CD4-positive, CD25-positive, alpha-beta regulatory T cell (primary cell): ENCODE measurements around the gene UQCC5. TPM values are rescaled to one million over a fixed set of nuclear protein-coding genes. Genes with fewer than 3 reads are reported as not detected.

Experiments
- ATAC-seq, 2 donors: fragments of 150-1000 bp; cut with Tn5 transposase; one replicate each; pipeline ENCODE4 v1.10.0; 2021; ENCODE audit warnings: low read depth in 2 of 2, moderate number of reproducible peaks in 2 of 2, moderate library complexity in 1 of 2
- DNase-seq, 3 donors: peaks; one replicate each; pipeline versions ENCODE4 v3.0.0 to v3.0.0-alpha.2; 2012 to 2022; ENCODE audit warnings: mixed read lengths in 1 of 3
- H3K27ac ChIP-seq: one replicate; pipeline ENCODE4 v1.7.0; 2013; ENCODE audit warnings: mild to moderate bottlenecking, low read length; ENCODE audit not compliant: insufficient read depth, poor library complexity, severe bottlenecking
- H3K27me3 ChIP-seq: one replicate; pipeline ENCODE4 v1.7.0; 2013; ENCODE audit warnings: low read length; ENCODE audit not compliant: control insufficient read depth, insufficient read depth
- H3K36me3 ChIP-seq: one replicate; pipeline ENCODE4 v1.7.0; 2013; ENCODE audit warnings: mild to moderate bottlenecking, low read length, moderate library complexity; ENCODE audit not compliant: control insufficient read depth, insufficient read depth
- H3K4me1 ChIP-seq: 2 replicates; pipeline ENCODE4 v1.7.0; 2013; ENCODE audit warnings: mild to moderate bottlenecking, low read length; ENCODE audit not compliant: insufficient read depth, control insufficient read depth, poor library complexity, severe bottlenecking
- H3K4me3 ChIP-seq: one replicate; pipeline ENCODE4 v1.7.0; 2013; ENCODE audit warnings: low read depth, mild to moderate bottlenecking, low read length, moderate library complexity
- H3K9me3 ChIP-seq, 2 experiments: 1 replicate in 1 of 2; 2 replicates in 1 of 2; pipeline ENCODE4 v1.7.0; 2013; ENCODE audit warnings: low read length in 2 of 2, mild to moderate bottlenecking in 1 of 2, moderate library complexity in 1 of 2; ENCODE audit not compliant: control insufficient read depth in 2 of 2
- H3K27ac Mint-ChIP-seq, 3 donors: one replicate each; pipeline ENCODE4 v1.8.0; 2020 to 2022; ENCODE audit warnings: mild to moderate bottlenecking in 3 of 3, mixed read lengths in 3 of 3, moderate library complexity in 2 of 3
- H3K27me3 Mint-ChIP-seq: one replicate; pipeline ENCODE4 v1.8.0; 2022; ENCODE audit warnings: mild to moderate bottlenecking, mixed read lengths
- H3K36me3 Mint-ChIP-seq: one replicate; pipeline ENCODE4 v1.8.0; 2020; ENCODE audit warnings: mixed read lengths
- H3K4me1 Mint-ChIP-seq, 4 donors: one replicate each; pipeline ENCODE4 v1.8.0; 2020 to 2022; ENCODE audit warnings: mixed read lengths in 4 of 4, mild to moderate bottlenecking in 1 of 4
- H3K4me3 Mint-ChIP-seq, 4 donors: one replicate each; pipeline ENCODE4 v1.8.0; 2020 to 2022; ENCODE audit warnings: mild to moderate bottlenecking in 4 of 4, mixed read lengths in 4 of 4, moderate library complexity in 3 of 4
- H3K9me3 Mint-ChIP-seq, 7 donors: one replicate each; pipeline ENCODE4 v1.8.0; 2020 to 2022; ENCODE audit warnings: mixed read lengths in 7 of 7, mild to moderate bottlenecking in 3 of 7, moderate library complexity in 2 of 7
- polyA plus RNA-seq, 4 donors: library from polyadenylated mRNA; unstranded; fragments of 300-500 nt; fragmentation: Illumina TruSeq; gene quantifications; one replicate each; pipeline ENCODE4 v1.2.3, GENCODE V29; 2021
- total RNA-seq: library from RNA; stranded (reverse); gene quantifications from one replicate; pipeline ENCODE4 v1.2.3, GENCODE V29; 2022

The UQCC5 gene
- total and polyA plus RNA-seq, 5 donors from 2014 or later = 4.5 to 27.9 (median 19.4) TPM

- Mint-ChIP-seq H3K9me3 (peaks cover 0 to 2% (median 0%) of the 10 kb centered on the region in 7 donors), H3K27ac (no peak overlapping the region), H3K4me3 (no peak overlapping the region), H3K36me3 (no peaks in the 10 kb centered on the region), H3K4me1 (peaks cover 0 to 3% (median 0%) of the 10 kb centered on the region in 4 donors), H3K27me3 (peaks cover 4% of the 10 kb centered on the region)
- ATAC-seq = peak; percentile 21 to 27
- Histone ChIP-seq H3K27me3 (no peaks in the 10 kb centered on the region), H3K36me3 (no peaks in the 10 kb centered on the region), H3K4me1 (no peaks in the 10 kb centered on the region), H3K9me3 (no peaks in the 10 kb centered on the region), H3K27ac (no peak overlapping the region), H3K4me3 (no peak overlapping the region)
- DNase-seq = no peak
Observed at GRCh38 chr3:52498137-52499054, 38.0 kb upstream of the UQCC5 start.

GRCh38 chr3:52501046-52501445, 35.4 kb upstream of the UQCC5 start:
- Histone ChIP-seq H3K9me3 (no peaks in the 10 kb centered on the region), H3K27ac (no peak overlapping the region), H3K4me1 (no peaks in the 10 kb centered on the region), H3K27me3 (no peaks in the 10 kb centered on the region), H3K36me3 (no peaks in the 10 kb centered on the region), H3K4me3 (no peak overlapping the region)
- ATAC-seq (no peak), DNase-seq (no peak)
- no peak overlapping the region for H3K4me3 Mint-ChIP-seq
- no peaks in the 10 kb centered on the region for H3K4me1 Mint-ChIP-seq
- no peaks in the 10 kb centered on the region for H3K36me3 Mint-ChIP-seq
- no peaks in the 10 kb centered on the region for H3K27me3 Mint-ChIP-seq
- H3K9me3 Mint-ChIP-seq = peaks cover 0 to 2% (median 0%) of the 10 kb centered on the region in 7 donors
- no peak overlapping the region for H3K27ac Mint-ChIP-seq

- Mint-ChIP-seq H3K27ac (no peak overlapping the region), H3K9me3 (peaks cover 0 to 2% (median 0%) of the 10 kb centered on the region in 7 donors), H3K4me1 (no peaks in the 10 kb centered on the region), H3K36me3 (no peaks in the 10 kb centered on the region), H3K27me3 (no peaks in the 10 kb centered on the region), H3K4me3 (no peak overlapping the region)
- Histone ChIP-seq H3K9me3 (no peaks in the 10 kb centered on the region), H3K4me1 (no peaks in the 10 kb centered on the region), H3K27me3 (no peaks in the 10 kb centered on the region), H3K27ac (no peak overlapping the region), H3K36me3 (no peaks in the 10 kb centered on the region), H3K4me3 (no peak overlapping the region)
- no peak for ATAC-seq
- no peak for DNase-seq
Observed at GRCh38 chr3:52502001-52502400, 34.4 kb upstream of the UQCC5 start.

GRCh38 chr3:52502808-52503350, 33.5 kb upstream of the UQCC5 start:
- Mint-ChIP-seq H3K4me3 (no peak overlapping the region), H3K4me1 (no peaks in the 10 kb centered on the region), H3K36me3 (no peaks in the 10 kb centered on the region), H3K27me3 (no peaks in the 10 kb centered on the region), H3K27ac (no peak overlapping the region), H3K9me3 (peaks cover 0 to 2% (median 0%) of the 10 kb centered on the region in 7 donors)
- DNase-seq = no peak
- no peak for ATAC-seq
- no peaks in the 10 kb centered on the region for H3K9me3 ChIP-seq
- no peak overlapping the region for H3K27ac ChIP-seq
- H3K4me1 ChIP-seq = no peaks in the 10 kb centered on the region
- H3K36me3 ChIP-seq = no peaks in the 10 kb centered on the region
- no peak overlapping the region for H3K4me3 ChIP-seq
- H3K27me3 ChIP-seq = no peaks in the 10 kb centered on the region

- Histone ChIP-seq H3K27ac (no peak overlapping the region), H3K27me3 (no peaks in the 10 kb centered on the region), H3K9me3 (no peaks in the 10 kb centered on the region), H3K36me3 (no peaks in the 10 kb centered on the region), H3K4me3 (no peak overlapping the region), H3K4me1 (no peaks in the 10 kb centered on the region)
- Mint-ChIP-seq H3K36me3 (no peaks in the 10 kb centered on the region), H3K9me3 (peaks cover 0 to 2% (median 0%) of the 10 kb centered on the region in 7 donors), H3K27ac (no peak overlapping the region), H3K4me1 (no peaks in the 10 kb centered on the region), H3K27me3 (no peaks in the 10 kb centered on the region), H3K4me3 (no peak overlapping the region)
- DNase-seq (no peak), ATAC-seq (no peak)
Observed at GRCh38 chr3:52503788-52504424, 32.5 kb upstream of the UQCC5 start.

GRCh38 chr3:52504977-52505376, 31.4 kb upstream of the UQCC5 start:
- H3K9me3 Mint-ChIP-seq = peaks cover 0 to 2% (median 0%) of the 10 kb centered on the region in 7 donors
- no peak for ATAC-seq
- no peaks in the 10 kb centered on the region for H3K36me3 ChIP-seq

GRCh38 chr3:52506266-52506966, 30.0 kb upstream of the UQCC5 start:
- ATAC-seq (no peak), DNase-seq (no peak)
- Mint-ChIP-seq H3K27ac (no peak overlapping the region), H3K4me1 (no peaks in the 10 kb centered on the region), H3K9me3 (no peaks in the 10 kb centered on the region), H3K27me3 (no peaks in the 10 kb centered on the region), H3K4me3 (no peak overlapping the region), H3K36me3 (no peaks in the 10 kb centered on the region)
- Histone ChIP-seq H3K4me3 (no peak overlapping the region), H3K9me3 (no peaks in the 10 kb centered on the region), H3K36me3 (no peaks in the 10 kb centered on the region), H3K27ac (no peak overlapping the region), H3K4me1 (no peaks in the 10 kb centered on the region), H3K27me3 (no peaks in the 10 kb centered on the region)

More at GRCh38 chr3:52504977-52505376, 31.4 kb upstream of the UQCC5 start:
- Histone ChIP-seq H3K27ac (no peak overlapping the region), H3K9me3 (no peaks in the 10 kb centered on the region), H3K4me1 (no peaks in the 10 kb centered on the region), H3K4me3 (no peak overlapping the region), H3K27me3 (no peaks in the 10 kb centered on the region)
- no peak overlapping the region for H3K27ac Mint-ChIP-seq
- no peaks in the 10 kb centered on the region for H3K4me1 Mint-ChIP-seq
- H3K36me3 Mint-ChIP-seq = no peaks in the 10 kb centered on the region
- H3K4me3 Mint-ChIP-seq = no peak overlapping the region
- no peak for DNase-seq
- no peaks in the 10 kb centered on the region for H3K27me3 Mint-ChIP-seq
